GM23338 (cell line): Measurements from ENCODE around the gene SERTAD1. TPM values are rescaled to one million over a fixed set of nuclear protein-coding genes. Genes with fewer than 3 reads are reported as not detected.

Experiments
- ATAC-seq: fragments of 200-7000 bp; cut with Tn5 transposase; 3 replicates; pipeline ENCODE4 v1.9.1; 2020
- DNase-seq: peaks from one replicate; pipeline ENCODE4 v3.0.0-alpha.2; 2015; ENCODE audit warnings: low spot score
- H2AFZ ChIP-seq: fragments of 200-600 bp; sonication (generic); 2 replicates; pipeline ENCODE4 v1.8.0; 2016; ENCODE audit warnings: antibody characterized with exemption, mild to moderate bottlenecking, moderate library complexity
- H3F3A ChIP-seq: fragments of 200-600 bp; sonication (generic); replicated peaks from 2 replicates; pipeline ENCODE4 v1.8.0; 2017; ENCODE audit warnings: antibody characterized with exemption, mixed run types, low read depth
- H3K27ac ChIP-seq: fragments of 200-600 bp; sonication (generic); 2 replicates; pipeline ENCODE4 v1.6.1; 2016; ENCODE audit warnings: low read depth
- H3K27me3 ChIP-seq: fragments of 200-600 bp; sonication (generic); 2 replicates; pipeline ENCODE4 v1.8.0; 2016; ENCODE audit warnings: mild to moderate bottlenecking, mixed run types, moderate library complexity; ENCODE audit not compliant: insufficient read depth
- H3K36me3 ChIP-seq: fragments of 200-600 bp; sonication (generic); 2 replicates; pipeline ENCODE4 v1.8.0; 2016; ENCODE audit warnings: mild to moderate bottlenecking; ENCODE audit not compliant: insufficient read depth
- H3K4me1 ChIP-seq: fragments of 200-600 bp; sonication (generic); 2 replicates; pipeline ENCODE4 v1.8.0; 2016; ENCODE audit warnings: mild to moderate bottlenecking, moderate library complexity; ENCODE audit not compliant: insufficient read depth
- H3K4me2 ChIP-seq: fragments of 200-600 bp; sonication (generic); 2 replicates; pipeline ENCODE4 v1.7.1; 2017; ENCODE audit warnings: mixed run types
- H3K4me3 ChIP-seq: fragments of 200-600 bp; sonication (generic); 2 replicates; pipeline ENCODE4 v1.6.1; 2016; ENCODE audit warnings: mixed run types
- H3K79me2 ChIP-seq: fragments of 200-600 bp; sonication (generic); replicated peaks from 2 replicates; pipeline ENCODE4 v1.8.0; 2017; ENCODE audit warnings: mild to moderate bottlenecking; ENCODE audit not compliant: insufficient read depth
- H3K9me2 ChIP-seq: fragments of 200-600 bp; sonication (generic); 2 replicates; pipeline ENCODE4 v1.8.0; 2017; ENCODE audit not compliant: insufficient read depth
- H4K20me1 ChIP-seq: fragments of 200-600 bp; sonication (generic); replicated peaks from 2 replicates; pipeline ENCODE4 v1.8.0; 2017; ENCODE audit warnings: mild to moderate bottlenecking; ENCODE audit not compliant: insufficient read depth
- H3K27ac Mint-ChIP-seq: 2 replicates; pipeline ENCODE4 v1.8.0; 2020; ENCODE audit warnings: inconsistent platforms, mild to moderate bottlenecking, moderate library complexity, mixed read lengths
- H3K27me3 Mint-ChIP-seq: 3 replicates; pipeline ENCODE4 v1.8.0; 2022; ENCODE audit warnings: low read depth, mild to moderate bottlenecking, moderate library complexity, mixed read lengths, inconsistent platforms; ENCODE audit not compliant: insufficient read depth, poor library complexity
- H3K36me3 Mint-ChIP-seq: 3 replicates; pipeline ENCODE4 v1.8.0; 2021; ENCODE audit warnings: low read depth, mild to moderate bottlenecking, inconsistent platforms, moderate library complexity, mixed read lengths
- H3K4me1 Mint-ChIP-seq: 3 replicates; pipeline ENCODE4 v1.8.0; 2020; ENCODE audit warnings: mild to moderate bottlenecking, inconsistent platforms, mixed read lengths
- H3K4me3 Mint-ChIP-seq: 3 replicates; pipeline ENCODE4 v1.8.0; 2021; ENCODE audit warnings: moderate library complexity, mild to moderate bottlenecking, inconsistent platforms, mixed read lengths
- H3K9me3 Mint-ChIP-seq: 3 replicates; pipeline ENCODE4 v1.8.0; 2020; ENCODE audit warnings: moderate library complexity, mild to moderate bottlenecking, inconsistent platforms, mixed read lengths
- CREB1 ChIP-seq: fragments of 250-450 bp; sonication (Bioruptor Pico); IDR thresholded peaks from 2 replicates; pipeline ENCODE4 v1.5.0; 2020; ENCODE audit warnings: low read depth, mild to moderate bottlenecking, moderate library complexity
- EZH2 ChIP-seq: fragments of 200-600 bp; sonication (generic); IDR thresholded peaks from one replicate; pipeline ENCODE4 v1.8.0; 2017; ENCODE audit warnings: antibody characterized with exemption, mild to moderate bottlenecking, low read depth; ENCODE audit not compliant: unreplicated experiment
- EZH2phosphoT487 ChIP-seq: fragments of 200-600 bp; sonication (generic); IDR thresholded peaks from one replicate; pipeline ENCODE4 v1.8.1; 2018; ENCODE audit warnings: antibody characterized with exemption; ENCODE audit not compliant: unreplicated experiment
- JUNB ChIP-seq: IDR thresholded peaks from one replicate; pipeline ENCODE4 v1.6.1; 2016; ENCODE audit warnings: antibody characterized with exemption; ENCODE audit not compliant: unreplicated experiment
- NANOG ChIP-seq: IDR thresholded peaks from 2 replicates; pipeline ENCODE4 v1.6.1; 2016; ENCODE audit warnings: antibody characterized with exemption, borderline replicate concordance
- POLR2AphosphoS5 ChIP-seq: IDR thresholded peaks from 2 replicates; pipeline ENCODE4 v1.6.1; 2016; ENCODE audit warnings: antibody characterized with exemption, low read depth
- STAT1 ChIP-seq: IDR thresholded peaks from one replicate; pipeline ENCODE4 v1.6.1; 2016; ENCODE audit warnings: antibody characterized with exemption; ENCODE audit not compliant: unreplicated experiment
- ZNF114 ChIP-seq: fragments of 250-450 bp; sonication (Bioruptor Pico); IDR thresholded peaks from 2 replicates; pipeline ENCODE4 v1.5.0; 2020; ENCODE audit warnings: mild to moderate bottlenecking, moderate library complexity
- ZNF331 ChIP-seq: fragments of 250-450 bp; sonication (Bioruptor Pico); IDR thresholded peaks from 2 replicates; pipeline ENCODE4 v1.5.0; 2020; ENCODE audit warnings: low read depth, mild to moderate bottlenecking, moderate library complexity
- polyA plus RNA-seq: library from polyadenylated mRNA; unstranded; fragments of >200 nt; fragmentation: Nextera tagmentation; extraction: Ambion mirVana; gene quantifications from 2 replicates; pipeline ENCODE4 v1.2.1, GENCODE V29; 2016
- total RNA-seq: library from RNA; depleted of rRNA; stranded (reverse); fragments of >200 nt; shearing (Covaris generic); gene quantifications from 2 replicates; pipeline ENCODE4 v1.2.3, GENCODE V29; 2014
- TF ChIP-seq, protein P1 (sequence below): IDR thresholded peaks from 2 replicates; pipeline ENCODE4 v1.6.1; 2016; ENCODE audit warnings: antibody characterized with exemption
- TF ChIP-seq, protein P2 (sequence below), 2 experiments: fragments of 200-600 bp in 1 of 2; sonication (generic) in 1 of 2; conservative IDR thresholded peaks; 2 replicates each; pipeline versions ENCODE4 v1.5.1 to v1.6.1; 2016 to 2017; ENCODE audit warnings: antibody characterized with exemption in 2 of 2, low read depth in 2 of 2, mild to moderate bottlenecking in 2 of 2, moderate library complexity in 1 of 2
- TF ChIP-seq, protein P3 (sequence below): fragments of 250-450 bp; sonication (Bioruptor Pico); IDR thresholded peaks from 2 replicates; pipeline ENCODE4 v1.5.0; 2020; ENCODE audit warnings: mild to moderate bottlenecking, moderate library complexity
- TF ChIP-seq, protein P4 (sequence below): IDR thresholded peaks from one replicate; pipeline ENCODE4 v1.6.1; 2018; ENCODE audit warnings: antibody characterized with exemption; ENCODE audit not compliant: unreplicated experiment

Gene SERTAD1
- total and polyA plus RNA-seq, 2 experiments from 2014 or later: 4.6 to 9.1 TPM

DNA sequence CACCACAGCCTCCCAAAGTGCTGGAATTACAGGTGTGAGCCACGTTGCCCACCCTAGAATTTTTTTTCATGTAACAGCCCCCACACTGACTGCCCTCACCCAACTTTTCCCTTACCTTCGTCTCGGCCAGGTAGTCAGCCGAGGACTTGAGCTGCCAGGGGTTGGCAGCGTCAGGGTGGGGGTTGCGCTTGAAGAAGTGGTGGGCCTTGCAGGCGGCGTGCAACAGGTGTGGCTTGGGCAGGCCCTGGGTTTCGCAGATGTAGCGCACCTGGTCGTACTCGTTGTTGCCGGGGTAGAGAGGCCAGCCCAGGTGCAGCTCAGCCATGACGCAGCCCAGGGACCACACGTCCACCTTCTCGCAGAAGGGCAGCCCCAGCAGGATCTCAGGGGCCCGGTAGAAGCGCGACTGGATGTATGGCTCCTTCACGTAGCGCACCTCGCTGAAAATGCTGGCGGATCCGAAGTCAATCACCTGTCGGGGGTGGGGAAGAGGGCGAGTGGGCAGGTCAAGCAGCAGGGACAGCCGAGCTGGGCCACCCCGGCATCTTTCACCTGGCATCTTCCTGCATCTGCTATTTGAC is 42.0 kb downstream of the SERTAD1 start:
- peaks cover 6% of the 10 kb centered on the region; the same call in 1 of the 3 replicates for H3K4me1 Mint-ChIP-seq
- H3K9me3 Mint-ChIP-seq: no peaks in the 10 kb centered on the region
- H3K9me2 ChIP-seq: no peaks in the 10 kb centered on the region
- H3K4me2 ChIP-seq: no peak overlapping the region
- DNase-seq: peak; percentile 55
- H4K20me1 ChIP-seq: no peaks in the 10 kb centered on the region
- H2AFZ ChIP-seq: peak overlapping the region; percentile 85; the same call in 1 of the 2 replicates
- H3K27me3 ChIP-seq: no peaks in the 10 kb centered on the region
- no peaks in the 10 kb centered on the region for H3F3A ChIP-seq
- H3K27ac ChIP-seq: no peak overlapping the region
- peak; percentile 23 for ATAC-seq
- H3K4me3 Mint-ChIP-seq: no peak overlapping the region
- peaks cover 5% of the 10 kb centered on the region for H3K36me3 Mint-ChIP-seq
- no peak overlapping the region for H3K27ac Mint-ChIP-seq
- H3K36me3 ChIP-seq: no peaks in the 10 kb centered on the region
- H3K27me3 Mint-ChIP-seq: peaks cover 8% of the 10 kb centered on the region
- H3K79me2 ChIP-seq: no peaks in the 10 kb centered on the region
- no peaks in the 10 kb centered on the region for H3K4me1 ChIP-seq
- no peak for TF ChIP-seq ZNF114 (CRISPR knock-in tag)
- TF ChIP-seq CREB1: no peak
- TF ChIP-seq EZH2: no peak
- TF ChIP-seq STAT1: no peak
- no peak for TF ChIP-seq EZH2phosphoT487
- TF ChIP-seq, protein P1, sequence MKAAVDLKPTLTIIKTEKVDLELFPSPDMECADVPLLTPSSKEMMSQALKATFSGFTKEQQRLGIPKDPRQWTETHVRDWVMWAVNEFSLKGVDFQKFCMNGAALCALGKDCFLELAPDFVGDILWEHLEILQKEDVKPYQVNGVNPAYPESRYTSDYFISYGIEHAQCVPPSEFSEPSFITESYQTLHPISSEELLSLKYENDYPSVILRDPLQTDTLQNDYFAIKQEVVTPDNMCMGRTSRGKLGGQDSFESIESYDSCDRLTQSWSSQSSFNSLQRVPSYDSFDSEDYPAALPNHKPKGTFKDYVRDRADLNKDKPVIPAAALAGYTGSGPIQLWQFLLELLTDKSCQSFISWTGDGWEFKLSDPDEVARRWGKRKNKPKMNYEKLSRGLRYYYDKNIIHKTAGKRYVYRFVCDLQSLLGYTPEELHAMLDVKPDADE: no peak
- TF ChIP-seq, protein P2, sequence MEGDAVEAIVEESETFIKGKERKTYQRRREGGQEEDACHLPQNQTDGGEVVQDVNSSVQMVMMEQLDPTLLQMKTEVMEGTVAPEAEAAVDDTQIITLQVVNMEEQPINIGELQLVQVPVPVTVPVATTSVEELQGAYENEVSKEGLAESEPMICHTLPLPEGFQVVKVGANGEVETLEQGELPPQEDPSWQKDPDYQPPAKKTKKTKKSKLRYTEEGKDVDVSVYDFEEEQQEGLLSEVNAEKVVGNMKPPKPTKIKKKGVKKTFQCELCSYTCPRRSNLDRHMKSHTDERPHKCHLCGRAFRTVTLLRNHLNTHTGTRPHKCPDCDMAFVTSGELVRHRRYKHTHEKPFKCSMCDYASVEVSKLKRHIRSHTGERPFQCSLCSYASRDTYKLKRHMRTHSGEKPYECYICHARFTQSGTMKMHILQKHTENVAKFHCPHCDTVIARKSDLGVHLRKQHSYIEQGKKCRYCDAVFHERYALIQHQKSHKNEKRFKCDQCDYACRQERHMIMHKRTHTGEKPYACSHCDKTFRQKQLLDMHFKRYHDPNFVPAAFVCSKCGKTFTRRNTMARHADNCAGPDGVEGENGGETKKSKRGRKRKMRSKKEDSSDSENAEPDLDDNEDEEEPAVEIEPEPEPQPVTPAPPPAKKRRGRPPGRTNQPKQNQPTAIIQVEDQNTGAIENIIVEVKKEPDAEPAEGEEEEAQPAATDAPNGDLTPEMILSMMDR (conservative IDR thresholded peaks at IDR 0.05; ENCODE audit: low read depth in 2 of 2): no peak
- TF ChIP-seq NANOG: no peak
- TF ChIP-seq, protein P3, sequence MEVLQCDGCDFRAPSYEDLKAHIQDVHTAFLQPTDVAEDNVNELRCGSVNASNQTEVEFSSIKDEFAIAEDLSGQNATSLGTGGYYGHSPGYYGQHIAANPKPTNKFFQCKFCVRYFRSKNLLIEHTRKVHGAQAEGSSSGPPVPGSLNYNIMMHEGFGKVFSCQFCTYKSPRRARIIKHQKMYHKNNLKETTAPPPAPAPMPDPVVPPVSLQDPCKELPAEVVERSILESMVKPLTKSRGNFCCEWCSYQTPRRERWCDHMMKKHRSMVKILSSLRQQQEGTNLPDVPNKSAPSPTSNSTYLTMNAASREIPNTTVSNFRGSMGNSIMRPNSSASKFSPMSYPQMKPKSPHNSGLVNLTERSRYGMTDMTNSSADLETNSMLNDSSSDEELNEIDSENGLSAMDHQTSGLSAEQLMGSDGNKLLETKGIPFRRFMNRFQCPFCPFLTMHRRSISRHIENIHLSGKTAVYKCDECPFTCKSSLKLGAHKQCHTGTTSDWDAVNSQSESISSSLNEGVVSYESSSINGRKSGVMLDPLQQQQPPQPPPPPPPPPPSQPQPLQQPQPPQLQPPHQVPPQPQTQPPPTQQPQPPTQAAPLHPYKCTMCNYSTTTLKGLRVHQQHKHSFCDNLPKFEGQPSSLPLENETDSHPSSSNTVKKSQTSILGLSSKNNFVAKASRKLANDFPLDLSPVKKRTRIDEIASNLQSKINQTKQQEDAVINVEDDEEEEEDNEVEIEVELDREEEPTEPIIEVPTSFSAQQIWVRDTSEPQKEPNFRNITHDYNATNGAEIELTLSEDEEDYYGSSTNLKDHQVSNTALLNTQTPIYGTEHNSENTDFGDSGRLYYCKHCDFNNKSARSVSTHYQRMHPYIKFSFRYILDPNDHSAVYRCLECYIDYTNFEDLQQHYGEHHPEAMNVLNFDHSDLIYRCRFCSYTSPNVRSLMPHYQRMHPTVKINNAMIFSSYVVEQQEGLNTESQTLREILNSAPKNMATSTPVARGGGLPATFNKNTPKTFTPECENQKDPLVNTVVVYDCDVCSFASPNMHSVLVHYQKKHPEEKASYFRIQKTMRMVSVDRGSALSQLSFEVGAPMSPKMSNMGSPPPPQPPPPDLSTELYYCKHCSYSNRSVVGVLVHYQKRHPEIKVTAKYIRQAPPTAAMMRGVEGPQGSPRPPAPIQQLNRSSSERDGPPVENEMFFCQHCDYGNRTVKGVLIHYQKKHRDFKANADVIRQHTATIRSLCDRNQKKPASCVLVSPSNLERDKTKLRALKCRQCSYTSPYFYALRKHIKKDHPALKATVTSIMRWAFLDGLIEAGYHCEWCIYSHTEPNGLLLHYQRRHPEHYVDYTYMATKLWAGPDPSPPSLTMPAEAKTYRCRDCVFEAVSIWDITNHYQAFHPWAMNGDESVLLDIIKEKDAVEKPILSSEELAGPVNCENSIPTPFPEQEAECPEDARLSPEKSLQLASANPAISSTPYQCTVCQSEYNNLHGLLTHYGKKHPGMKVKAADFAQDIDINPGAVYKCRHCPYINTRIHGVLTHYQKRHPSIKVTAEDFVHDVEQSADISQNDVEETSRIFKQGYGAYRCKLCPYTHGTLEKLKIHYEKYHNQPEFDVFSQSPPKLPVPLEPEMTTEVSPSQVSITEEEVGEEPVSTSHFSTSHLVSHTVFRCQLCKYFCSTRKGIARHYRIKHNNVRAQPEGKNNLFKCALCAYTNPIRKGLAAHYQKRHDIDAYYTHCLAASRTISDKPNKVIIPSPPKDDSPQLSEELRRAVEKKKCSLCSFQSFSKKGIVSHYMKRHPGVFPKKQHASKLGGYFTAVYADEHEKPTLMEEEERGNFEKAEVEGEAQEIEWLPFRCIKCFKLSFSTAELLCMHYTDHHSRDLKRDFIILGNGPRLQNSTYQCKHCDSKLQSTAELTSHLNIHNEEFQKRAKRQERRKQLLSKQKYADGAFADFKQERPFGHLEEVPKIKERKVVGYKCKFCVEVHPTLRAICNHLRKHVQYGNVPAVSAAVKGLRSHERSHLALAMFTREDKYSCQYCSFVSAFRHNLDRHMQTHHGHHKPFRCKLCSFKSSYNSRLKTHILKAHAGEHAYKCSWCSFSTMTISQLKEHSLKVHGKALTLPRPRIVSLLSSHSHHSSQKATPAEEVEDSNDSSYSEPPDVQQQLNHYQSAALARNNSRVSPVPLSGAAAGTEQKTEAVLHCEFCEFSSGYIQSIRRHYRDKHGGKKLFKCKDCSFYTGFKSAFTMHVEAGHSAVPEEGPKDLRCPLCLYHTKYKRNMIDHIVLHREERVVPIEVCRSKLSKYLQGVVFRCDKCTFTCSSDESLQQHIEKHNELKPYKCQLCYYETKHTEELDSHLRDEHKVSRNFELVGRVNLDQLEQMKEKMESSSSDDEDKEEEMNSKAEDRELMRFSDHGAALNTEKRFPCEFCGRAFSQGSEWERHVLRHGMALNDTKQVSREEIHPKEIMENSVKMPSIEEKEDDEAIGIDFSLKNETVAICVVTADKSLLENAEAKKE (CRISPR knock-in tag): no peak
- no peak for TF ChIP-seq POLR2AphosphoS5
- TF ChIP-seq JUNB: no peak
- TF ChIP-seq, protein P4, sequence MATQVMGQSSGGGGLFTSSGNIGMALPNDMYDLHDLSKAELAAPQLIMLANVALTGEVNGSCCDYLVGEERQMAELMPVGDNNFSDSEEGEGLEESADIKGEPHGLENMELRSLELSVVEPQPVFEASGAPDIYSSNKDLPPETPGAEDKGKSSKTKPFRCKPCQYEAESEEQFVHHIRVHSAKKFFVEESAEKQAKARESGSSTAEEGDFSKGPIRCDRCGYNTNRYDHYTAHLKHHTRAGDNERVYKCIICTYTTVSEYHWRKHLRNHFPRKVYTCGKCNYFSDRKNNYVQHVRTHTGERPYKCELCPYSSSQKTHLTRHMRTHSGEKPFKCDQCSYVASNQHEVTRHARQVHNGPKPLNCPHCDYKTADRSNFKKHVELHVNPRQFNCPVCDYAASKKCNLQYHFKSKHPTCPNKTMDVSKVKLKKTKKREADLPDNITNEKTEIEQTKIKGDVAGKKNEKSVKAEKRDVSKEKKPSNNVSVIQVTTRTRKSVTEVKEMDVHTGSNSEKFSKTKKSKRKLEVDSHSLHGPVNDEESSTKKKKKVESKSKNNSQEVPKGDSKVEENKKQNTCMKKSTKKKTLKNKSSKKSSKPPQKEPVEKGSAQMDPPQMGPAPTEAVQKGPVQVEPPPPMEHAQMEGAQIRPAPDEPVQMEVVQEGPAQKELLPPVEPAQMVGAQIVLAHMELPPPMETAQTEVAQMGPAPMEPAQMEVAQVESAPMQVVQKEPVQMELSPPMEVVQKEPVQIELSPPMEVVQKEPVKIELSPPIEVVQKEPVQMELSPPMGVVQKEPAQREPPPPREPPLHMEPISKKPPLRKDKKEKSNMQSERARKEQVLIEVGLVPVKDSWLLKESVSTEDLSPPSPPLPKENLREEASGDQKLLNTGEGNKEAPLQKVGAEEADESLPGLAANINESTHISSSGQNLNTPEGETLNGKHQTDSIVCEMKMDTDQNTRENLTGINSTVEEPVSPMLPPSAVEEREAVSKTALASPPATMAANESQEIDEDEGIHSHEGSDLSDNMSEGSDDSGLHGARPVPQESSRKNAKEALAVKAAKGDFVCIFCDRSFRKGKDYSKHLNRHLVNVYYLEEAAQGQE: no peak
- TF ChIP-seq ZNF331 (CRISPR knock-in tag): no peak
- no peak overlapping the region for H3K4me3 ChIP-seq
